ENCODE results near the gene RERE.

RERE gene

GRCh38 chr1:8312235-8313218 is 504.9 kb downstream of the RERE start:
- no peak overlapping the region for H3K4me3 ChIP-seq (ENCODE audit: low read length in 2 of 2)
- H3K36me3 ChIP-seq (replicated peaks in 1 of 2; ENCODE audit: control insufficient read depth in 2 of 2, insufficient read depth in 2 of 2, low read length in 2 of 2): no peaks in the 10 kb centered on the region
- H3K23ac ChIP-seq (ENCODE audit: low read depth, low read length, poor library complexity): no peak overlapping the region
- H2AFZ ChIP-seq (ENCODE audit: low read length): no peak overlapping the region
- H2BK12ac ChIP-seq (ENCODE audit: low read length): no peak overlapping the region
- H2BK5ac ChIP-seq (ENCODE audit: low read length): no peak overlapping the region
- peaks cover 0 to 24% (median 7%) of the 10 kb centered on the region in 3 experiments for H3K27me3 ChIP-seq (ENCODE audit: control insufficient read depth in 3 of 3, insufficient read depth in 3 of 3, low read depth in 1 of 3, low read length in 3 of 3)
- no peaks in the 10 kb centered on the region for H3K79me1 ChIP-seq (ENCODE audit: low read depth, low read length)
- DNase-seq (ENCODE audit: low spot score): no peak
- no peak overlapping the region for H3K14ac ChIP-seq (ENCODE audit: low read length)
- H3K18ac ChIP-seq (ENCODE audit: low read length): no peak overlapping the region
- no peak overlapping the region for H2AK5ac ChIP-seq (ENCODE audit: low read depth, low read length)
- H3K9ac ChIP-seq (ENCODE audit: low read depth, low read length, poor library complexity): no peak overlapping the region
- WGBS, 2 donors (ENCODE audit: extremely low coverage in 2 of 2, insufficient read length in 2 of 2, insufficient replicate concordance in 1 of 2): no CpG with 5 or more reads among the region's 17 CpGs
- H3K4me2 ChIP-seq (ENCODE audit: insufficient read depth, low read length, poor library complexity, severe bottlenecking): no peak overlapping the region
- no peak overlapping the region for H3K27ac ChIP-seq (replicated peaks; ENCODE audit: low read length)
- H4K91ac ChIP-seq (ENCODE audit: low read depth, low read length, poor library complexity): no peak overlapping the region
- H3K4ac ChIP-seq (ENCODE audit: low read length): no peak overlapping the region
- no peak overlapping the region for H4K8ac ChIP-seq (ENCODE audit: low read depth, low read length)
- no peak overlapping the region for H2BK120ac ChIP-seq (ENCODE audit: low read depth, low read length)
- H3K4me1 ChIP-seq (ENCODE audit: control insufficient read depth in 2 of 2, insufficient read depth in 1 of 2, low read depth in 1 of 2, low read length in 2 of 2): peaks cover 9 to 13% of the 10 kb centered on the region in 2 donors
- no peak overlapping the region for H2BK15ac ChIP-seq (ENCODE audit: low read length)
- no peaks in the 10 kb centered on the region for H3K9me3 ChIP-seq (replicated peaks in 1 of 2; ENCODE audit: control insufficient read depth in 2 of 2, insufficient read depth in 1 of 2, low read depth in 1 of 2, low read length in 2 of 2)

- no peak for DNase-seq (ENCODE audit: low spot score)
- Histone ChIP-seq H3K4me3 (ENCODE audit: low read length in 2 of 2) (no peak overlapping the region), H3K4ac (ENCODE audit: low read length) (no peak overlapping the region), H3K18ac (ENCODE audit: low read length) (no peak overlapping the region), H3K36me3 (replicated peaks in 1 of 2; ENCODE audit: control insufficient read depth in 2 of 2, insufficient read depth in 2 of 2, low read length in 2 of 2) (no peaks in the 10 kb centered on the region), H4K8ac (ENCODE audit: low read depth, low read length) (no peak overlapping the region), H3K4me1 (ENCODE audit: control insufficient read depth in 2 of 2, insufficient read depth in 1 of 2, low read depth in 1 of 2, low read length in 2 of 2) (peaks cover 9 to 13% of the 10 kb centered on the region in 2 donors), H2AK5ac (ENCODE audit: low read depth, low read length) (no peak overlapping the region), H2BK5ac (ENCODE audit: low read length) (no peak overlapping the region), H2BK15ac (ENCODE audit: low read length) (no peak overlapping the region), H3K27me3 (ENCODE audit: control insufficient read depth in 3 of 3, insufficient read depth in 3 of 3, low read depth in 1 of 3, low read length in 3 of 3) (peaks cover 0 to 11% (median 3%) of the 10 kb centered on the region in 3 experiments), H3K27ac (replicated peaks; ENCODE audit: low read length) (no peak overlapping the region), H2BK12ac (ENCODE audit: low read length) (no peak overlapping the region), H3K23ac (ENCODE audit: low read depth, low read length, poor library complexity) (no peak overlapping the region), H3K9me3 (replicated peaks in 1 of 2; ENCODE audit: control insufficient read depth in 2 of 2, insufficient read depth in 1 of 2, low read depth in 1 of 2, low read length in 2 of 2) (no peaks in the 10 kb centered on the region), H3K4me2 (ENCODE audit: insufficient read depth, low read length, poor library complexity, severe bottlenecking) (no peak overlapping the region), H2BK120ac (ENCODE audit: low read depth, low read length) (no peak overlapping the region), H3K14ac (ENCODE audit: low read length) (no peak overlapping the region), H3K9ac (ENCODE audit: low read depth, low read length, poor library complexity) (no peak overlapping the region), H2AFZ (ENCODE audit: low read length) (no peak overlapping the region), H4K91ac (ENCODE audit: low read depth, low read length, poor library complexity) (no peak overlapping the region), H3K79me1 (ENCODE audit: low read depth, low read length) (no peaks in the 10 kb centered on the region)
- no CpG with 5 or more reads among the region's 1 CpG for WGBS, 2 donors (ENCODE audit: extremely low coverage in 2 of 2, insufficient read length in 2 of 2, insufficient replicate concordance in 1 of 2)
Observed at GRCh38 chr1:8311068-8311718, 506.2 kb downstream of the RERE start.

DNA sequence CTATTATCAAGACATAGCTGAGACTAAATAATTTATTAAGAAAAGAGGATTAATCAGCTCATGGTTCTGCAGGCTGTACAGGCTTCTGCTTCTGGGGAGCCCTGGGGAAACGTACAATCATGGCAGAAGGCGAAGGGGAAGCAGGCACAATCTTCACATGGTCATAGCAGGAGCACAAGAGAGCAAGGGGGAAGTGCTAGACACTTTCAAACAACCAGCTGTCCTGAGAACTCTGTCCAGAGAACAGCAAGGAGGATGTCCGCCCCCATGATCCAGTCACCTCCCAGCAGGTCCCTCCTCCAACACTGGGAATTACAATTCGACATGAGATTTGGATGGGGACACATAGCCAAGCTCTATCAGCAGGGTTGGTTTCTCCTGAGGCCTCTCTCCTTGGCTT is 509.8 kb downstream of the RERE start:
- no peak for DNase-seq (ENCODE audit: low spot score)
- Histone ChIP-seq H3K27me3 (ENCODE audit: control insufficient read depth in 3 of 3, insufficient read depth in 3 of 3, low read depth in 1 of 3, low read length in 3 of 3) (peaks cover 0 to 8% (median 0%) of the 10 kb centered on the region in 3 experiments), H3K79me1 (ENCODE audit: low read depth, low read length) (no peaks in the 10 kb centered on the region), H3K23ac (ENCODE audit: low read depth, low read length, poor library complexity) (no peak overlapping the region), H2BK12ac (ENCODE audit: low read length) (no peak overlapping the region), H4K8ac (ENCODE audit: low read depth, low read length) (no peak overlapping the region), H3K36me3 (replicated peaks in 1 of 2; ENCODE audit: control insufficient read depth in 2 of 2, insufficient read depth in 2 of 2, low read length in 2 of 2) (no peaks in the 10 kb centered on the region), H2BK5ac (ENCODE audit: low read length) (no peak overlapping the region), H2BK120ac (ENCODE audit: low read depth, low read length) (no peak overlapping the region), H2AK5ac (ENCODE audit: low read depth, low read length) (no peak overlapping the region), H3K4me1 (ENCODE audit: control insufficient read depth in 2 of 2, insufficient read depth in 1 of 2, low read depth in 1 of 2, low read length in 2 of 2) (no peaks in the 10 kb centered on the region), H3K4me3 (ENCODE audit: low read length in 2 of 2) (no peak overlapping the region), H2AFZ (ENCODE audit: low read length) (no peak overlapping the region), H3K9ac (ENCODE audit: low read depth, low read length, poor library complexity) (no peak overlapping the region), H3K4me2 (ENCODE audit: insufficient read depth, low read length, poor library complexity, severe bottlenecking) (no peak overlapping the region), H3K14ac (ENCODE audit: low read length) (no peak overlapping the region), H3K18ac (ENCODE audit: low read length) (no peak overlapping the region), H4K91ac (ENCODE audit: low read depth, low read length, poor library complexity) (no peak overlapping the region), H3K9me3 (replicated peaks in 1 of 2; ENCODE audit: control insufficient read depth in 2 of 2, insufficient read depth in 1 of 2, low read depth in 1 of 2, low read length in 2 of 2) (no peaks in the 10 kb centered on the region), H3K4ac (ENCODE audit: low read length) (no peak overlapping the region), H2BK15ac (ENCODE audit: low read length) (no peak overlapping the region), H3K27ac (replicated peaks; ENCODE audit: low read length) (no peak overlapping the region)
- WGBS, 2 donors (ENCODE audit: extremely low coverage in 2 of 2, insufficient read length in 2 of 2, insufficient replicate concordance in 1 of 2): no CpG with 5 or more reads among the region's 4 CpGs

DNA sequence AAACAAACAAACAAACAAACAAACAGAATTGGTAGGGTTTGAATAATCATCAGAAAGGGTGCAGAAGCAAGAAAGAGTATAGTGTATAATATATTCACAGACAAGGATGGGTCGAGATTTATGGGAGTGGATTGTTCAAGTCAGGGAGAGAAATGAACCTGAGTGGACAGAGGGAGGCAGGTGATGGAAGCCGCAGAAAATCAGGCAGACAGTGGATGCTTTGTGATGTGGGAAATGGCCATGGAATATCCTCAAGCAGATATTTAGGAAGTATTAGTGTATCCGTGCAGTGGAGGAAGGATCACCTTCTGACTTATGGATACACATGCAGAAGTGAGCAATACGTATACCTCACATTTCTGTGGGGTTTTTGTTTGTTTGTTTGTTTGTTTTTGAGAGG is 513.6 kb downstream of the RERE start:
- no peak overlapping the region for H3K27ac ChIP-seq (replicated peaks; ENCODE audit: low read length)
- WGBS, 2 donors (ENCODE audit: extremely low coverage in 2 of 2, insufficient read length in 2 of 2, insufficient replicate concordance in 1 of 2): no CpG with 5 or more reads among the region's 4 CpGs

More for the DNA sequence above, 513.6 kb downstream of the RERE start:
- Histone ChIP-seq H3K4me3 (ENCODE audit: low read length in 2 of 2) (no peak overlapping the region), H3K4ac (ENCODE audit: low read length) (no peak overlapping the region), H2BK15ac (ENCODE audit: low read length) (no peak overlapping the region), H4K8ac (ENCODE audit: low read depth, low read length) (no peak overlapping the region), H2BK12ac (ENCODE audit: low read length) (no peak overlapping the region), H3K36me3 (replicated peaks in 1 of 2; ENCODE audit: control insufficient read depth in 2 of 2, insufficient read depth in 2 of 2, low read length in 2 of 2) (no peaks in the 10 kb centered on the region), H3K18ac (ENCODE audit: low read length) (no peak overlapping the region), H3K23ac (ENCODE audit: low read depth, low read length, poor library complexity) (no peak overlapping the region), H3K9ac (ENCODE audit: low read depth, low read length, poor library complexity) (no peak overlapping the region), H3K9me3 (replicated peaks in 1 of 2; ENCODE audit: control insufficient read depth in 2 of 2, insufficient read depth in 1 of 2, low read depth in 1 of 2, low read length in 2 of 2) (no peaks in the 10 kb centered on the region), H3K27me3 (ENCODE audit: control insufficient read depth in 3 of 3, insufficient read depth in 3 of 3, low read depth in 1 of 3, low read length in 3 of 3) (peaks cover 0 to 5% (median 0%) of the 10 kb centered on the region in 3 experiments), H2BK120ac (ENCODE audit: low read depth, low read length) (no peak overlapping the region), H2AK5ac (ENCODE audit: low read depth, low read length) (no peak overlapping the region), H3K79me1 (ENCODE audit: low read depth, low read length) (no peaks in the 10 kb centered on the region), H2AFZ (ENCODE audit: low read length) (no peak overlapping the region), H3K4me1 (ENCODE audit: control insufficient read depth in 2 of 2, insufficient read depth in 1 of 2, low read depth in 1 of 2, low read length in 2 of 2) (peaks cover 0 to 6% of the 10 kb centered on the region in 2 donors), H3K14ac (ENCODE audit: low read length) (no peak overlapping the region), H4K91ac (ENCODE audit: low read depth, low read length, poor library complexity) (no peak overlapping the region), H2BK5ac (ENCODE audit: low read length) (no peak overlapping the region), H3K4me2 (ENCODE audit: insufficient read depth, low read length, poor library complexity, severe bottlenecking) (no peak overlapping the region)
- DNase-seq (ENCODE audit: low spot score): no peak

All from neuronal stem cell (in vitro differentiated cells).